Measurements from ENCODE around the gene ANO7.

Gene ANO7

DNA sequence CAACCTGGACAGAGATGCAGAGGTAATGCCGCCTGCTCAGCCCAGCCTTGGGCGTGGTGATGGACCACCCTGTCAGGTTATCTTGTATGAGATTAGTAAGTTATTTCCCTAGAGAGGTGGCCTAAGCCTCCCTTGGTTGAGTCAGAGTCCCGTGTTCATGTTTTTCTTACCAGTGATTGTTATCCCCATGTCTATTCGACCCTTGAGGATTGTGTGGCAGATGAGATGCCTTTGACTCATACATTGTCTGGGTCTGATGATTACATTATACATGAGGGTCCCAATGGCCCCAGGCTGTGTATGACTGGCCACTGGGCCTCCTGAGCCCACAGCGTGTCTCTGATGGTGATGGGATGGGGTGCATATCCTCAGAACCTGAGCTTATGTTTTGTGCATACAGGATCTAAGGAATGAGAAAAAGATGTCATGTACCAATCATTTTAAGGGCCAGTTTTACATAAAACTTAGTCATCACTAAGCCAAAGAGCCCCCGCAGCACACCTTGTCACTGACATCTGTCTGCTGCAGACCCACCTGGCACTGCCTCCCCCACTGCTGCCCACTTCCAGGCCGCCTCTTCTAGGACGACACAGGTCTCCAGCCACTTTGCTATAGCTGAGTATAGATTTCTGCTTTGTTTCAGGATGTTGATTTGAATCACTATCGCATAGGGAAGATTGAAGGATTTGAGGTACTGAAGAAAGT, 30.5 kb upstream of the ANO7 start:
- TF ChIP-seq, protein P1, sequence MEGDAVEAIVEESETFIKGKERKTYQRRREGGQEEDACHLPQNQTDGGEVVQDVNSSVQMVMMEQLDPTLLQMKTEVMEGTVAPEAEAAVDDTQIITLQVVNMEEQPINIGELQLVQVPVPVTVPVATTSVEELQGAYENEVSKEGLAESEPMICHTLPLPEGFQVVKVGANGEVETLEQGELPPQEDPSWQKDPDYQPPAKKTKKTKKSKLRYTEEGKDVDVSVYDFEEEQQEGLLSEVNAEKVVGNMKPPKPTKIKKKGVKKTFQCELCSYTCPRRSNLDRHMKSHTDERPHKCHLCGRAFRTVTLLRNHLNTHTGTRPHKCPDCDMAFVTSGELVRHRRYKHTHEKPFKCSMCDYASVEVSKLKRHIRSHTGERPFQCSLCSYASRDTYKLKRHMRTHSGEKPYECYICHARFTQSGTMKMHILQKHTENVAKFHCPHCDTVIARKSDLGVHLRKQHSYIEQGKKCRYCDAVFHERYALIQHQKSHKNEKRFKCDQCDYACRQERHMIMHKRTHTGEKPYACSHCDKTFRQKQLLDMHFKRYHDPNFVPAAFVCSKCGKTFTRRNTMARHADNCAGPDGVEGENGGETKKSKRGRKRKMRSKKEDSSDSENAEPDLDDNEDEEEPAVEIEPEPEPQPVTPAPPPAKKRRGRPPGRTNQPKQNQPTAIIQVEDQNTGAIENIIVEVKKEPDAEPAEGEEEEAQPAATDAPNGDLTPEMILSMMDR (IDR thresholded peaks at IDR 0.05): no peak

GRCh38 chr2:241158546-241158900, 30.0 kb upstream of the ANO7 start:
- Histone ChIP-seq H3K4me1 (ENCODE audit: control insufficient read depth in 1 of 2, insufficient read depth in 1 of 2, low read depth in 1 of 2, low read length in 1 of 2) (peaks cover 0 to 6% of the 10 kb centered on the region in 2 experiments), H3K36me3 (peaks cover 72% of the 10 kb centered on the region)
- TF ChIP-seq, protein P1 (IDR thresholded peaks at IDR 0.05): no peak

More for the DNA sequence above, 30.5 kb upstream of the ANO7 start:
- peaks cover 0 to 6% of the 10 kb centered on the region in 2 experiments for H3K4me1 ChIP-seq (ENCODE audit: control insufficient read depth in 1 of 2, insufficient read depth in 1 of 2, low read depth in 1 of 2, low read length in 1 of 2)
- no peaks in the 10 kb centered on the region for H3K9me3 ChIP-seq
- H3K4me3 ChIP-seq (ENCODE audit: low read depth in 1 of 2, low read length in 1 of 2): no peak overlapping the region
- no peak overlapping the region for H3K27ac ChIP-seq
- peaks cover 72% of the 10 kb centered on the region for H3K36me3 ChIP-seq
- no peaks in the 10 kb centered on the region for H3K27me3 ChIP-seq

GRCh38 chr2:241159116-241159515, 29.4 kb upstream of the ANO7 start:
- TF ChIP-seq, protein P1 (IDR thresholded peaks at IDR 0.05): no peak
- no peaks in the 10 kb centered on the region for H3K27me3 ChIP-seq
- H3K4me3 ChIP-seq (ENCODE audit: low read depth in 1 of 2, low read length in 1 of 2): no peak overlapping the region
- H3K9me3 ChIP-seq: no peaks in the 10 kb centered on the region
- no peak overlapping the region for H3K27ac ChIP-seq
- H3K36me3 ChIP-seq: peaks cover 74% of the 10 kb centered on the region
- peaks cover 0 to 6% of the 10 kb centered on the region in 2 experiments for H3K4me1 ChIP-seq (ENCODE audit: control insufficient read depth in 1 of 2, insufficient read depth in 1 of 2, low read depth in 1 of 2, low read length in 1 of 2)

More at GRCh38 chr2:241158546-241158900, 30.0 kb upstream of the ANO7 start:
- H3K9me3 ChIP-seq: no peaks in the 10 kb centered on the region
- no peaks in the 10 kb centered on the region for H3K27me3 ChIP-seq
- H3K27ac ChIP-seq: no peak overlapping the region
- no peak overlapping the region for H3K4me3 ChIP-seq (ENCODE audit: low read depth in 1 of 2, low read length in 1 of 2)

DNA sequence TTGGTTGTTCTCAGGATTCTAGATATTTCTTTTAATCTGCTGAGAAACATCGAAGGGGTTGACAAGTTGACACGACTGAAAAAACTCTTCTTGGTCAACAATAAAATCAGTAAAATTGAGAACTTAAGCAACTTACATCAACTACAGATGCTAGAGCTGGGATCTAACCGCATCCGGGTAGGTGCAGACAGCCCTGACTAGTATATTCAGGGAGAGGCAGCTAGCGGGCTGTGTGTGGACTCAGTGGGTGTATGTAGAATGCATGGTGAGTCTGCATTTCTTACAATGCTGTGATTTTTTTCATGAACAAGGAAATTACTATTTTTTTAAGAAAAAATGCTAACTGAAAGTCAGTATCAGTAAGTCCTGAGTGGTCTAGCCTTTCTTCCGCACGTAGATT, 28.2 kb upstream of the ANO7 start:
- peaks cover 0 to 6% of the 10 kb centered on the region in 2 experiments for H3K4me1 ChIP-seq (ENCODE audit: control insufficient read depth in 1 of 2, insufficient read depth in 1 of 2, low read depth in 1 of 2, low read length in 1 of 2)
- no peaks in the 10 kb centered on the region for H3K27me3 ChIP-seq
- no peaks in the 10 kb centered on the region for H3K9me3 ChIP-seq
- peaks cover 80% of the 10 kb centered on the region for H3K36me3 ChIP-seq
- H3K27ac ChIP-seq: no peak overlapping the region
- TF ChIP-seq, protein P1 (IDR thresholded peaks at IDR 0.05): no peak
- no peak overlapping the region for H3K4me3 ChIP-seq (ENCODE audit: low read depth in 1 of 2, low read length in 1 of 2)

- H3K9me3 ChIP-seq: no peaks in the 10 kb centered on the region
- H3K4me1 ChIP-seq (ENCODE audit: control insufficient read depth in 1 of 2, insufficient read depth in 1 of 2, low read depth in 1 of 2, low read length in 1 of 2): peaks cover 0 to 5% of the 10 kb centered on the region in 2 experiments
- H3K27me3 ChIP-seq: no peaks in the 10 kb centered on the region
- no peak overlapping the region for H3K4me3 ChIP-seq (ENCODE audit: low read depth in 1 of 2, low read length in 1 of 2)
- peaks cover 92% of the 10 kb centered on the region for H3K36me3 ChIP-seq
- TF ChIP-seq, protein P1 (IDR thresholded peaks at IDR 0.05): no peak
- H3K27ac ChIP-seq: no peak overlapping the region
Measured at GRCh38 chr2:241161646-241162281, 26.7 kb upstream of the ANO7 start.
